IMR-90 (cell line): ENCODE data around the gene KIAA1614. TPM values are rescaled to one million over a fixed set of nuclear protein-coding genes. Genes with fewer than 3 reads are reported as not detected.

Source experiments
- ATAC-seq: fragments of 200-7000 bp; cut with Tn5 transposase; 2 replicates; pipeline ENCODE4 v1.9.1; 2020; ENCODE audit warnings: low read depth, mild to moderate bottlenecking, moderate library complexity
- BruUV-seq: library from RNA; stranded (reverse); fragments of 400-500 nt; replicated peaks from 2 replicates; lab custom pipeline; 2021; lab: Mats Ljungman, UMichigan
- CTCF ChIA-PET: fragments of 300-600 bp; formaldehyde crosslinking; extraction: SDS; loops from one replicate; lab custom pipeline; 2021; ENCODE audit warnings: antibody characterized with exemption; lab: Yijun Ruan, JAX
- POLR2A ChIA-PET: fragments of 300-600 bp; sonication (Branson Sonifier 250); formaldehyde crosslinking; loops from one replicate; lab custom pipeline; 2022; ENCODE audit warnings: antibody characterized with exemption; ENCODE audit not compliant: unreplicated experiment; lab: Charles Lee
- DNase-seq: peaks from one replicate; pipeline ENCODE4 v3.0.0; 2013
- H2AFZ ChIP-seq: replicated peaks from 2 replicates; pipeline ENCODE3; 2013; ENCODE audit warnings: low read length, mild to moderate bottlenecking; ENCODE audit not compliant: poor library complexity
- H2AK5ac ChIP-seq: 2 replicates; pipeline ENCODE4 v1.6.1; 2013; ENCODE audit warnings: low read depth, low read length, inconsistent platforms
- H2AK9ac ChIP-seq: replicated peaks from 2 replicates; pipeline ENCODE3; 2013; ENCODE audit warnings: mild to moderate bottlenecking, low read depth, low read length, moderate library complexity; ENCODE audit not compliant: poor library complexity
- H2BK120ac ChIP-seq: 2 replicates; pipeline ENCODE4 v1.6.1; 2013; ENCODE audit warnings: low read depth, low read length, inconsistent platforms
- H2BK15ac ChIP-seq: 3 replicates; pipeline ENCODE4 v1.6.1; 2013; ENCODE audit warnings: low read depth, low read length, inconsistent platforms
- H2BK20ac ChIP-seq: 2 replicates; pipeline ENCODE4 v1.6.1; 2013; ENCODE audit warnings: low read depth, mild to moderate bottlenecking, inconsistent platforms, low read length, moderate library complexity
- H2BK5ac ChIP-seq: 2 replicates; pipeline ENCODE4 v1.6.1; 2013; ENCODE audit warnings: mild to moderate bottlenecking, low read depth, low read length, inconsistent platforms; ENCODE audit not compliant: poor library complexity, severe bottlenecking
- H3K14ac ChIP-seq: replicated peaks from 2 replicates; pipeline ENCODE4 v1.6.1; 2013; ENCODE audit warnings: low read depth, low read length, inconsistent platforms
- H3K18ac ChIP-seq: 2 replicates; pipeline ENCODE4 v1.6.1; 2013; ENCODE audit warnings: low read depth, low read length, control low read depth
- H3K23ac ChIP-seq: 2 replicates; pipeline ENCODE4 v1.6.1; 2013; ENCODE audit warnings: low read depth, low read length, inconsistent platforms
- H3K27ac ChIP-seq: 2 replicates; pipeline ENCODE4 v1.5.1; 2013; ENCODE audit warnings: mild to moderate bottlenecking, control low read depth, low read length; ENCODE audit not compliant: insufficient read depth
- H3K27me3 ChIP-seq: 2 replicates; pipeline ENCODE4 v1.6.1; 2013; ENCODE audit warnings: low read length; ENCODE audit not compliant: control insufficient read depth, insufficient read depth
- H3K36me3 ChIP-seq: 2 replicates; pipeline ENCODE4 v1.6.1; 2013; ENCODE audit warnings: low read length, mixed read lengths; ENCODE audit not compliant: control insufficient read depth, insufficient read depth
- H3K4ac ChIP-seq: 2 replicates; pipeline ENCODE4 v1.6.1; 2013; ENCODE audit warnings: low read depth, low read length, inconsistent platforms
- H3K4me1 ChIP-seq: 2 replicates; pipeline ENCODE4 v1.6.1; 2013; ENCODE audit warnings: low read length, mixed read lengths; ENCODE audit not compliant: control insufficient read depth, insufficient read depth
- H3K4me2 ChIP-seq: 2 replicates; pipeline ENCODE4 v1.6.1; 2013; ENCODE audit warnings: low read depth, mild to moderate bottlenecking, control low read depth, low read length, moderate library complexity
- H3K4me3 ChIP-seq: 2 replicates; pipeline ENCODE4 v1.5.1; 2013; ENCODE audit warnings: low read depth, mild to moderate bottlenecking, control low read depth, low read length, moderate library complexity; ENCODE audit not compliant: insufficient read depth
- H3K56ac ChIP-seq: 2 replicates; pipeline ENCODE4 v1.6.1; 2013; ENCODE audit warnings: low read length, inconsistent platforms; ENCODE audit not compliant: insufficient read depth; ENCODE audit errors: extremely low read depth
- H3K79me1 ChIP-seq, 2 experiments: 2 replicates each; pipeline ENCODE4 v1.6.1; 2013; ENCODE audit warnings: low read length in 2 of 2, inconsistent platforms in 1 of 2, low read depth in 1 of 2
- H3K9ac ChIP-seq: 2 replicates; pipeline ENCODE4 v1.6.1; 2013; ENCODE audit warnings: low read depth, low read length, control low read depth
- H3K9me1 ChIP-seq: 2 replicates; pipeline ENCODE4 v1.6.1; 2013; ENCODE audit warnings: low read length, inconsistent platforms; ENCODE audit not compliant: insufficient read depth
- H3K9me3 ChIP-seq: 2 replicates; pipeline ENCODE4 v1.6.1; 2013; ENCODE audit warnings: low read length; ENCODE audit not compliant: control insufficient read depth, insufficient read depth
- H4K20me1 ChIP-seq: 2 replicates; pipeline ENCODE4 v1.6.1; 2013; ENCODE audit warnings: low read length, inconsistent platforms; ENCODE audit not compliant: insufficient read depth
- H4K5ac ChIP-seq: 2 replicates; pipeline ENCODE4 v1.6.1; 2013; ENCODE audit warnings: mild to moderate bottlenecking, low read depth, low read length, control low read depth
- H4K8ac ChIP-seq, 2 experiments: 2 replicates each; pipeline ENCODE4 v1.6.1; 2013; ENCODE audit warnings: low read depth in 2 of 2, low read length in 2 of 2, control low read depth in 1 of 2, inconsistent platforms in 1 of 2
- H4K91ac ChIP-seq: 2 replicates; pipeline ENCODE4 v1.6.1; 2013; ENCODE audit warnings: low read depth, low read length, inconsistent platforms; ENCODE audit not compliant: insufficient read depth
- CEBPB ChIP-seq: IDR thresholded peaks from 2 replicates; pipeline ENCODE4 v1.6.1; 2012; ENCODE audit warnings: low read depth, low read length, improper control_type of control experiment
- CHD1 ChIP-seq: IDR thresholded peaks from 2 replicates; pipeline ENCODE4 v1.6.1; 2012; ENCODE audit warnings: low read depth, low read length, improper control_type of control experiment
- FOS ChIP-seq: fragments of 150-350 bp; IDR thresholded peaks from 2 replicates; pipeline ENCODE4 v1.6.1; 2016; ENCODE audit warnings: low read depth, low read length
- MAFK ChIP-seq: IDR thresholded peaks from 2 replicates; pipeline ENCODE4 v1.6.1; 2012; ENCODE audit warnings: low read depth, low read length, improper control_type of control experiment
- MAZ ChIP-seq: IDR thresholded peaks from 2 replicates; pipeline ENCODE4 v1.6.1; 2012; ENCODE audit warnings: low read depth, mild to moderate bottlenecking, low read length, improper control_type of control experiment, moderate library complexity, borderline replicate concordance
- NFE2L2 ChIP-seq: fragments of 150-350 bp; IDR thresholded peaks from 2 replicates; pipeline ENCODE4 v1.6.1; 2016; ENCODE audit warnings: low read depth, mild to moderate bottlenecking, low read length
- POLR2A ChIP-seq: IDR thresholded peaks from 2 replicates; pipeline ENCODE4 v1.6.1; 2012; ENCODE audit warnings: mild to moderate bottlenecking, low read depth, low read length
- RAD21 ChIP-seq: IDR thresholded peaks from 2 replicates; pipeline ENCODE4 v1.6.1; 2012; ENCODE audit warnings: low read length, improper control_type of control experiment
- RCOR1 ChIP-seq: IDR thresholded peaks from 2 replicates; pipeline ENCODE4 v1.6.1; 2012; ENCODE audit warnings: mild to moderate bottlenecking, low read length, improper control_type of control experiment; ENCODE audit not compliant: insufficient replicate concordance
- RFX5 ChIP-seq: IDR thresholded peaks from 2 replicates; pipeline ENCODE4 v1.8.0; 2012; ENCODE audit warnings: low read depth, mild to moderate bottlenecking, low read length, moderate library complexity
- WGBS, 2 experiments: methylation state at CpG; one replicate each; pipeline versions ENCODE4 v1.1.5 to v1.1.7; 2013; ENCODE audit warnings: missing lambda C conversion rate in 2 of 2; ENCODE audit not compliant: insufficient read length in 1 of 2; ENCODE audit errors: extremely low coverage in 2 of 2; 5-methylcytosine and 5-hydroxymethylcytosine counted together
- dilution Hi-C: fragments of 300-500 bp; cut with HindIII; formaldehyde crosslinking; loops from one replicate; pipeline ENCODE4 v1.14.3; 2018; ENCODE audit warnings: low sequenced_read_pairs; ENCODE audit not compliant: unreplicated experiment
- in situ Hi-C: fragments of 300-500 bp; cut with MboI; formaldehyde crosslinking; loops from 3 replicates; pipeline ENCODE4 v1.14.3; 2019; ENCODE audit warnings: low sequenced_read_pairs, inconsistent platforms, mixed read lengths
- intact Hi-C: fragments of 100-400 bp; cut with micrococcal nuclease; formaldehyde crosslinking; loops from 2 replicates; pipeline ENCODE4 v1.10.0; 2022
- polyA plus RNA-seq, 3 experiments: library from polyadenylated mRNA; depleted of rRNA; stranded (reverse); fragments of >200 nt; gene quantifications; 2 replicates each; pipeline ENCODE4 v1.2.3, GENCODE V29; 2012; ENCODE audit warnings: low replicate concordance in 1 of 3
- total RNA-seq: library from RNA; depleted of rRNA; stranded (reverse); fragments of >200 nt; gene quantifications from 2 replicates; pipeline ENCODE4 v1.2.3, GENCODE V29; 2012
- TF ChIP-seq, protein P1 (sequence below): fragments of 150-350 bp; IDR thresholded peaks from 2 replicates; pipeline ENCODE4 v1.6.1; 2016; ENCODE audit warnings: low read depth, mild to moderate bottlenecking, low read length, moderate library complexity, borderline replicate concordance

KIAA1614 gene
- total and polyA plus RNA-seq, 2 of the 4 experiments (the other 2 are of a cell fraction): 1.8 to 3.5 TPM

GRCh38 chr1:180962178-180962577 is 49.5 kb downstream of the KIAA1614 start:
- Histone ChIP-seq H3K4me3 (no peak overlapping the region), H3K9me1 (peaks cover 10% of the 10 kb centered on the region; the same call in 1 of the 2 replicates), H2BK15ac (no peak overlapping the region), H3K14ac (no peak overlapping the region), H2BK20ac (no peak overlapping the region), H3K27me3 (no peaks in the 10 kb centered on the region), H3K4ac (no peak overlapping the region), H2AK5ac (no peak overlapping the region), H4K5ac (no peak overlapping the region), H3K27ac (no peak overlapping the region), H2AFZ (no peak overlapping the region), H3K9ac (no peak overlapping the region), H3K79me1 (peaks cover 20 to 45% of the 10 kb centered on the region in 2 experiments; a peak in 3 of 4 replicates), H3K18ac (no peak overlapping the region), H4K8ac (no peak overlapping the region), H2AK9ac (no peak overlapping the region), H4K20me1 (peaks cover 7% of the 10 kb centered on the region; the same call in 1 of the 2 replicates), H3K4me2 (no peak overlapping the region), H2BK5ac (no peak overlapping the region), H3K36me3 (peaks cover 16% of the 10 kb centered on the region), H3K9me3 (no peaks in the 10 kb centered on the region), H4K91ac (no peak overlapping the region), H3K23ac (no peak overlapping the region), H3K4me1 (peaks cover 2% of the 10 kb centered on the region; the same call in 1 of the 2 replicates), H2BK120ac (no peak overlapping the region), H3K56ac (no peak overlapping the region)
- ATAC-seq (no peak), DNase-seq (no peak)
- intact Hi-C loops: no loop called here
- TF ChIP-seq POLR2A (no peak), NFE2L2 (no peak), MAFK (no peak), RAD21 (no peak), MAZ (no peak), RFX5 (no peak; the same call in 1 of the 2 replicates), RCOR1 (no peak), FOS (no peak), CHD1 (no peak), CEBPB (no peak)
- TF ChIP-seq, protein P1, sequence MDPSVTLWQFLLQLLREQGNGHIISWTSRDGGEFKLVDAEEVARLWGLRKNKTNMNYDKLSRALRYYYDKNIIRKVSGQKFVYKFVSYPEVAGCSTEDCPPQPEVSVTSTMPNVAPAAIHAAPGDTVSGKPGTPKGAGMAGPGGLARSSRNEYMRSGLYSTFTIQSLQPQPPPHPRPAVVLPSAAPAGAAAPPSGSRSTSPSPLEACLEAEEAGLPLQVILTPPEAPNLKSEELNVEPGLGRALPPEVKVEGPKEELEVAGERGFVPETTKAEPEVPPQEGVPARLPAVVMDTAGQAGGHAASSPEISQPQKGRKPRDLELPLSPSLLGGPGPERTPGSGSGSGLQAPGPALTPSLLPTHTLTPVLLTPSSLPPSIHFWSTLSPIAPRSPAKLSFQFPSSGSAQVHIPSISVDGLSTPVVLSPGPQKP: no peak
- 100% methylated on average over 1 of the region's 4 CpGs; no CpG with 5 or more reads in 1 of the 2 experiments for WGBS, 2 experiments
- dilution Hi-C loops: no loop called here
- POLR2A ChIA-PET: no interaction called here
- no TSS peak for BruUV-seq
- CTCF ChIA-PET: interaction anchor here (0.7 to 0.9 kb wide), 2 partner anchors 9 kb away, joined by 3 read pairs; no protein-coding TSS in a partner anchor
- in situ Hi-C loops: no loop called here
